HG02642 (cell line): ENCODE results near the gene SPRYD3.
"Not testable (repeated sequence)": the region's sequence is repeated elsewhere in the genome, so short reads cannot be mapped to it uniquely, and the experiment has no call there.

Experiments
- ATAC-seq: cut with Tn5 transposase; IDR thresholded peaks from one replicate; pipeline ENCODE4 v1.9.1; 2021; ENCODE audit warnings: mild to moderate bottlenecking; ENCODE audit not compliant: unreplicated experiment, poor library complexity

SPRYD3 gene

DNA sequence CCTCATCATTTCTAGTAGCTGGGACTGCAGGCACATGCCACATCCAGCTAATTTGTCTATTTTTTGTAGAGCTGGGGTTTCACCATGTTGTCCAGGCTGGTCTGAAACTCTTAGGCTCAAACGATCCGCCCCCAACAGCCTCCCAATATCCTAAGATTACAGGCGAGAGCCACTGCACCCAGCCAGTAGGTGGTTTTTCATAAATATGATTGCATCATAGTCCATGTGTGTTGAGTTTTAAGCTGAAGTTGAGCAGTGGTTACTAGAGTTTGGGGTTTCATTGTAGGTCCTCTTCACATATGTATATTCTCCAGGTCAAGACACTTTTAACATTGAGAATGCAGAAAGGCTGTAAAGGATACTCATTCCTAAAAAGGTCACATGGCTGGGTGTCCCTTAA is 42.4 kb downstream of the SPRYD3 start:
- no peak for ATAC-seq

DNA sequence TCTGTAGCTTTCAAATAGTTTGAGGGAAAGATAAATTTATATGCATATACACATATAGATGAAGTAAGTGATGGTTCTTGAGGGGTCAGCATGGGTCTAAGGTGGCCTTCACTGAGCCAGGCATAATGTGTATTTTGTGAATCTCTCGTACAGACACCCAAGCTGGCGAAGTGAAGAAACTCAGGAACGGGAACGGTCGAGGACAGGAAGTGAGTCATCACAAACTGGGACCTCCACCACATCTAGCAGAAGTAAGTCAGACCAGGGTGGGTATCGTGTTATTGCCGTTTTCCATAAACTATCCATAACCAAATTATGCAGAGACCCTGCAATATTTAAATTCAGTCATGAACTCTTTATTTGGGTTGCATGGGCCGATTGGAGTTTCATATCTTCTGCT is 44.7 kb downstream of the SPRYD3 start:
- no peak for ATAC-seq

DNA sequence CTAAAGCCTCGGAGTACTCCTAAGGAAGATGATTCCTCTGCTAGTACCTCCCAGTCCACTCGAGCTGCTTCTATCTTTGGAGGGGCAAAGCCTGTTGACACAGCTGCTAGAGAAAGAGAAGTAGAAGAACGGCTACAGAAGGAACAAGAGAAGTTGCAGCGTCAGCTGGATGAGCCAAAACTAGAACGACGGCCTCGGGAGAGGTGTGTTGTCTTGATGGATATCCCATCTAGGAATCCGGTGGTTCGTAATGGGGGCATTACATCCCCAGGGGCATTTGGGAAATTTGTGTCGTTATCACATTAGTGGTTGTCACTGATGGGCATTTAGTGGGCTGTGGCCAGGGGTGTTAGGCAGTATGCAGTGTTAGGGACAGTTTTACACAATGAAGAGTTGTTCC is 45.4 kb downstream of the SPRYD3 start:
- ATAC-seq: not testable (repeated sequence)

DNA sequence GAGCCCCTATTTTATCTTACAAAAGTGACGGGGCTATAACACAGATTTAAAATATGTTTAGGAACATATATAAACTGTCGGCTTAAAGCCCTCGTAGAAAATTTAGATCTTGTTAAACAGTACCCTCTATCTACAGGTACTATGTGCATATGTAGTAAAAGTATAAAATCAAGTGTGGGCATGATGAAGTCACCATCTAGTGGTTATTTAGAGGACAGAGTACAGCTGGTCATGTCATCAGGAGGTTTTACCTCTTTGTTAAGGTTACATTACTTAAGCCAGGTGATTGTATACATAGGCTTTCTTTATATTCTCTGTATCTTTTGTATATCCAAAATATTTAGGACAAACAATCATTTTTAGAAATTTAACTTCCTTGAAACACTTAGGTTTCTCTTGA is 47.6 kb downstream of the SPRYD3 start:
- ATAC-seq: no peak

DNA sequence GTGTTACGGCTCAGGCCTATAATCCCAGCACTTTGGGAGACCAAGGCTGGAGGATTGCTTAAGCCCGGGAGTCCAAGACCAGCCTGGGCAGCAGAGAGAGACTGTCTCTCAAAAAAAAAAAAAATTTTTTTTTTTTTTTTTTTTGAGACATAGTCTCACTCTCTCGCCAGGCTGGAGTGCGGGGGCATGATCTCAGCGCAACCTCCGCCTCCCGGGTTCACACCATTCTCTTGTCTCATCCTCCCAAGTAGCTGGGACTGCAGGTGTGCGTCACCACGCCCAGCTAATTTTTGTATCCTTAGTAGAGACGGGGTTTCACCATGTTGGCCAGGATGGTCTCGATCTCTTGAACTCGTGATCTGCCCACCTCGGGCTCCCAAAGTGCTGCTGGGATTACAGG is 52.2 kb downstream of the SPRYD3 start:
- not testable (repeated sequence) for ATAC-seq

DNA sequence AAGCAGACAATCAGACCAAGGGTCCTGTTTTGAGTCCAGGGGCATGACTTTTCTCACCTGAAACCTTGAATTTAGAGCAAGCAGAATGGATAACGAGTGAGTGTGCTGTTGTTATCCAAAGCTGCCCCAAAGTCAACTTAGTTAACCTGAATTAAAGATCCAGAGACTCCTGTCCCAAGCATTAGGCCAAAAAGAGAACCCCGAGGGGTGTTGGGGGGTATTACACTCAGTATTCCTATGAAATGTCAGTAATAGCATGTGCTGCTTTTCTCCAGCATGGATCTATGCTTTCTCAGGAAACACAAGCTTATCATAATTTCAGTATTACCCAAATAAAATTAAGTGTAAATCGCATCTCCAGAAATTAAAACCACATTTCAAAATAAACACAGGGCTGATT is 53.9 kb downstream of the SPRYD3 start:
- ATAC-seq: no peak

DNA sequence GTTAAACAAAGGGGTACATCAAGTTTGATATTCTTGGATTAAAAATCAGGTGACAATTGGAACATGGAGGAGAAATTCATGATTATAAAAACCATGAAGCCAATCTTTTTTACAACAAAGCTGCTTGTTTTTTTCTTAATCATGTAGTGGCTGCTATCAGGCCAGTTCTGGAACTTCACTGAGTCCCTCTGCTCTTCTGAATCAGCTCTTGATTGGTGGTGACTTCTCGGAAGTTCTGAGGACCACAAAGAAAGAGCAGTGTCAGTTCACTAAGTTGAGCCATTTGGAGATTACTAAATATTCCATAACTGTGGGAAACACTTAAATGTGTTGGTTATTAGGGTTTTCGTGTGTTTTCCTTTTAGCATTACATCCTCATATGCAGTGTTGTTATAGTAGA is 64.5 kb downstream of the SPRYD3 start:
- no peak for ATAC-seq
